Endothelial cell (in vitro differentiated cells): ENCODE data around the gene TMEM89. TPM values are rescaled to one million over a fixed set of nuclear protein-coding genes. Genes with fewer than 3 reads are reported as not detected.

Experiments
- DNase-seq: peaks from one replicate; pipeline ENCODE4 v3.0.0; 2021; ENCODE audit warnings: low spot score
- H3K27ac Mint-ChIP-seq: one replicate; pipeline ENCODE4 v1.8.0; 2021; ENCODE audit warnings: mixed read lengths, inconsistent platforms; ENCODE audit not compliant: unreplicated experiment
- H3K27me3 Mint-ChIP-seq: one replicate; pipeline ENCODE4 v1.8.0; 2021; ENCODE audit warnings: mild to moderate bottlenecking, moderate library complexity, mixed read lengths, inconsistent platforms; ENCODE audit not compliant: unreplicated experiment
- H3K36me3 Mint-ChIP-seq: one replicate; pipeline ENCODE4 v1.8.0; 2021; ENCODE audit warnings: mild to moderate bottlenecking, low read depth, mixed read lengths, inconsistent platforms; ENCODE audit not compliant: unreplicated experiment
- H3K4me1 Mint-ChIP-seq: one replicate; pipeline ENCODE4 v1.8.0; 2021; ENCODE audit warnings: mild to moderate bottlenecking, mixed read lengths, inconsistent platforms; ENCODE audit not compliant: unreplicated experiment
- H3K4me3 Mint-ChIP-seq: one replicate; pipeline ENCODE4 v1.8.0; 2021; ENCODE audit warnings: mild to moderate bottlenecking, mixed read lengths, inconsistent platforms; ENCODE audit not compliant: unreplicated experiment
- H3K9me3 Mint-ChIP-seq: one replicate; pipeline ENCODE4 v1.8.0; 2021; ENCODE audit warnings: mixed read lengths, inconsistent platforms; ENCODE audit not compliant: unreplicated experiment
- CTCF ChIP-seq: fragments of 200-600 bp; sonication (generic); IDR thresholded peaks from one replicate; pipeline ENCODE4 v1.5.0; 2021; ENCODE audit warnings: antibody characterized with exemption; ENCODE audit not compliant: unreplicated experiment
- total RNA-seq: library from RNA; stranded (reverse); fragmentation: NEBNext Ultra II Directional; extraction: Animal tissue kit (Norgen Biotek cat#: 25700); gene quantifications from one replicate; pipeline ENCODE4 v1.2.1, GENCODE V29; 2021; ENCODE audit not compliant: unreplicated experiment

Gene TMEM89
- total RNA-seq, 1 donor from 2014 or later = 0.44 TPM

GRCh38 chr3:48584836-48585235 lies 36.7 kb downstream of the TMEM89 start:
- no peak for TF ChIP-seq CTCF

GRCh38 chr3:48581621-48582481 lies 39.7 kb downstream of the TMEM89 start:
- no peaks in the 10 kb centered on the region for H3K36me3 Mint-ChIP-seq
- peak overlapping the region; percentile 26 for H3K27ac Mint-ChIP-seq

More at GRCh38 chr3:48584836-48585235, 36.7 kb downstream of the TMEM89 start:
- Mint-ChIP-seq H3K27me3 (peaks cover 4% of the 10 kb centered on the region), H3K9me3 (no peaks in the 10 kb centered on the region), H3K27ac (no peak overlapping the region), H3K4me1 (peaks cover 3% of the 10 kb centered on the region), H3K36me3 (peaks cover 2% of the 10 kb centered on the region), H3K4me3 (no peak overlapping the region)
- no peak for DNase-seq

GRCh38 chr3:48576647-48577046 lies 44.9 kb downstream of the TMEM89 start:
- Mint-ChIP-seq H3K27ac (no peak overlapping the region), H3K27me3 (peaks cover 4% of the 10 kb centered on the region), H3K36me3 (no peaks in the 10 kb centered on the region), H3K9me3 (no peaks in the 10 kb centered on the region), H3K4me1 (no peaks in the 10 kb centered on the region), H3K4me3 (no peak overlapping the region)
- no peak for TF ChIP-seq CTCF
- no peak for DNase-seq

More at GRCh38 chr3:48581621-48582481, 39.7 kb downstream of the TMEM89 start:
- Mint-ChIP-seq H3K4me3 (no peak overlapping the region), H3K4me1 (no peaks in the 10 kb centered on the region), H3K27me3 (peaks cover 5% of the 10 kb centered on the region), H3K9me3 (no peaks in the 10 kb centered on the region)
- no peak for DNase-seq
- no peak for TF ChIP-seq CTCF

- no peak overlapping the region for H3K27ac Mint-ChIP-seq
- DNase-seq = no peak
- H3K27me3 Mint-ChIP-seq = peaks cover 8% of the 10 kb centered on the region
- no peak overlapping the region for H3K4me3 Mint-ChIP-seq
- TF ChIP-seq CTCF = no peak
- H3K36me3 Mint-ChIP-seq = peaks cover 3% of the 10 kb centered on the region
- H3K9me3 Mint-ChIP-seq = no peaks in the 10 kb centered on the region
- H3K4me1 Mint-ChIP-seq = no peaks in the 10 kb centered on the region
These were observed 46.2 kb downstream of the TMEM89 start for GRCh38 chr3:48575366-48575765.

- Mint-ChIP-seq H3K27me3 (peaks cover 8% of the 10 kb centered on the region), H3K27ac (no peak overlapping the region), H3K9me3 (no peaks in the 10 kb centered on the region), H3K36me3 (peaks cover 3% of the 10 kb centered on the region), H3K4me1 (no peaks in the 10 kb centered on the region), H3K4me3 (no peak overlapping the region)
- TF ChIP-seq CTCF = no peak
- no peak for DNase-seq
These were observed 47.5 kb downstream of the TMEM89 start for GRCh38 chr3:48573973-48574585.
